Measurements from ENCODE around the gene RPL7A.

- TF ChIP-seq CTCF (IDR thresholded peaks at IDR 0.05 in 4 of 5, conservative IDR thresholded peaks at IDR 0.05 in 1 of 5): no peak
- TF ChIP-seq POLR2A (IDR thresholded peaks at IDR 0.05): no peak
Observed at GRCh38 chr9:133362359-133363044, 14.5 kb downstream of the RPL7A start.
